Measurements from ENCODE around the gene SYNGR2.

Gene SYNGR2

DNA sequence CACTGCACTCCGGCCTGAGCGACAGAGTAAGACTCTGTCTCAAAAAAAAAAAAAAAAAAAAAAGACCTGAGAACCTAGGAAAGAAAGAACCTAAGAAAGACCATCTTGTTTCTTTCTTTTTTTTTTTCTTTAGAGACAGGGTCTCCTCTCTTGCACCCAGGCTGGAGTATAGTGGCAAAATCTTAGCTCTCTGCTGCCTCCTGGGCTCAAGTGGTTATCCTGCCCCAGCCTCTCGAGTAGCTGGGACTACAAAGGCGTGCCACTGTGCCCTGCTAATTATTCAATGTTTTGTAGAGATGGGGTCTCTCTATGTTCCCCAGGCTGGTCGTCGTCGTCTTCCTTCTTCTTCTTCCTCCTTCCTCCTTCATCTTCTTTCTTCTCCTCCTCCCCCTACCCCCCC, 37.9 kb downstream of the SYNGR2 start:
- no peak for DNase-seq

DNA sequence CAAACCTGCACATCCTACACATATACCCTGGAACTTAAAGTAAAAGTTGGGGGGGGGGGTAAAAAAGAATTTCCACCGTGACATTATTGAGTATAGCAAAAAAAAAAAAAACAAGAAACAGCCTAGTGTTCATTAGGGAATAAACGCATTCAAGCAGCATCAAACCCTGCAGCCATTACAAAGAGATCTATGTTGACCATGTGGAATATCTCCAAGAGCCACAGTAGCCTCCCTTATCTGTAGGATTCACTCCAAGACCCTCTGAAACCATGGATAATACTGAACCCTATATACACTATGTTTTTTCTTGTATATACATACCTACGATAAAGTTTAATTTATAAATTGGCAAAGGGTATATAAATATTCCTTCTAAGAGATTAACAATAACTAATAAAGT, 40.1 kb downstream of the SYNGR2 start:
- no peak for DNase-seq

DNA sequence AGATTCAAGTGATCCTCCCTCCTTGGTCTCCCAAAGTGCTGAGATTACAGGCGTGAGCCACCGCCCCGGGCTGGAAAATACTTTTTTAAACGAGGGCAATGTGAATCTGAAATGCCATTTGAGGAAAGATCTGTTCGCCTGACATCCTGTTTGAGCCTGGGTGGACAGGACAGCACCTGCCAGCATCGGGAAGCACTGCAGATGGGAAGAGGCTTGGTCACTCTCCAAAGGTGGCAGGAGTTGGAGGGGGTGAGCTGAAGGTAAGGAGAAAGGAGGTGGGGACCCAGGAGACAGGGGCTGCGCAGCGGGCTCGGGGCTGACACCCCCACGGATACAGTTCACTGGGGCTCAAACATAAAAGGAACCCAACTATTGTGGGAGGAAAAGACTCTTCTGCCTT, 41.7 kb downstream of the SYNGR2 start:
- DNase-seq = no peak

DNA sequence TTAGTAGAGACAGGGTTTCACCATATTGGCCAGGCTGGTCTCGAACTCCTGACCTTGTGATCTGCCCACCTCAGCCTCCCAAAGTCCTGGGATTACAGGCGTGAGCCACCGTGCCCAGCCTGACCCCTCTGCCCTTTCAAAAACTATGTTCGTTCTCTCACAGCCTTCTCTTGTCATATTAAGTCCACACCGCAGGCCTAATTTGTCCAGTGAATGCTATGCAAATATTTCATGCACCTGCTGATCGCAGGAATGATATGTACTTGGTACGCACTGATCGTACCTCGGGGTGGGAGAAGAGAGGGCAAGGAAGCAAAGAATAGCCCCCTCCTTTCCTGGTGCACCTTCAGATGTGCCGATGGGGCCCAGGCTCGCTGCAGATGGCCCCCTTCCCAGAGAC, 42.7 kb downstream of the SYNGR2 start:
- no peak for DNase-seq

DNA sequence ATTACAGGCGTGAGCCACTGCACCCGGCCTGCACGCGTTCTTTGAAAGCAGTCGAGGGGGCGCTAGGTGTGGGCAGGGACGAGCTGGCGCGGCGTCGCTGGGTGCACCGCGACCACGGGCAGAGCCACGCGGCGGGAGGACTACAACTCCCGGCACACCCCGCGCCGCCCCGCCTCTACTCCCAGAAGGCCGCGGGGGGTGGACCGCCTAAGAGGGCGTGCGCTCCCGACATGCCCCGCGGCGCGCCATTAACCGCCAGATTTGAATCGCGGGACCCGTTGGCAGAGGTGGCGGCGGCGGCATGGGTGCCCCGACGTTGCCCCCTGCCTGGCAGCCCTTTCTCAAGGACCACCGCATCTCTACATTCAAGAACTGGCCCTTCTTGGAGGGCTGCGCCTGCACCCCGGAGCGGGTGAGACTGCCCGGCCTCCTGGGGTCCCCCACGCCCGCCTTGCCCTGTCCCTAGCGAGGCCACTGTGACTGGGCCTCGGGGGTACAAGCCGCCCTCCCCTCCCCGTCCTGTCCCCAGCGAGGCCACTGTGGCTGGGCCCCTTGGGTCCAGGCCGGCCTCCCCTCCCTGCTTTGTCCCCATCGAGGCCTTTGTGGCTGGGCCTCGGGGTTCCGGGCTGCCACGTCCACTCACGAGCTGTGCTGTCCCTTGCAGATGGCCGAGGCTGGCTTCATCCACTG, 45.8 kb downstream of the SYNGR2 start, which contains the start of gene BIRC5:
Gene BIRC5 (plus strand): TSS at position 238 of the 690 bp plus-strand sequence. CDS start 64 bp downstream, at position 302.
- DNase-seq = peak; percentile 59

DNA sequence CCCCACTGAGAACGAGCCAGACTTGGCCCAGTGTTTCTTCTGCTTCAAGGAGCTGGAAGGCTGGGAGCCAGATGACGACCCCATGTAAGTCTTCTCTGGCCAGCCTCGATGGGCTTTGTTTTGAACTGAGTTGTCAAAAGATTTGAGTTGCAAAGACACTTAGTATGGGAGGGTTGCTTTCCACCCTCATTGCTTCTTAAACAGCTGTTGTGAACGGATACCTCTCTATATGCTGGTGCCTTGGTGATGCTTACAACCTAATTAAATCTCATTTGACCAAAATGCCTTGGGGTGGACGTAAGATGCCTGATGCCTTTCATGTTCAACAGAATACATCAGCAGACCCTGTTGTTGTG, 46.3 kb downstream of the SYNGR2 start:
- no peak for DNase-seq

DNA sequence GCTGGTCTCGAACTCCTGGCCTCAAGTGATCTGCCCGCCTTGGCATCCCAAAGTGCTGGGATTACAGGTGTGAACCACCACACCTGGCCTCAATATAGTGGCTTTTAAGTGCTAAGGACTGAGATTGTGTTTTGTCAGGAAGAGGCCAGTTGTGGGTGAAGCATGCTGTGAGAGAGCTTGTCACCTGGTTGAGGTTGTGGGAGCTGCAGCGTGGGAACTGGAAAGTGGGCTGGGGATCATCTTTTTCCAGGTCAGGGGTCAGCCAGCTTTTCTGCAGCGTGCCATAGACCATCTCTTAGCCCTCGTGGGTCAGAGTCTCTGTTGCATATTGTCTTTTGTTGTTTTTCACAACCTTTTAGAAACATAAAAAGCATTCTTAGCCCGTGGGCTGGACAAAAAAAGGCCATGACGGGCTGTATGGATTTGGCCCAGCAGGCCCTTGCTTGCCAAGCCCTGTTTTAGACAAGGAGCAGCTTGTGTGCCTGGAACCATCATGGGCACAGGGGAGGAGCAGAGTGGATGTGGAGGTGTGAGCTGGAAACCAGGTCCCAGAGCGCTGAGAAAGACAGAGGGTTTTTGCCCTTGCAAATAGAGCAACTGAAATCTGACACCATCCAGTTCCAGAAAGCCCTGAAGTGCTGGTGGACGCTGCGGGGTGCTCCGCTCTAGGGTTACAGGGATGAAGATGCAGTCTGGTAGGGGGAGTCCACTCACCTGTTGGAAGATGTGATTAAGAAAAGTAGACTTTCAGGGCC, 51.2 kb downstream of the SYNGR2 start:
- no peak for DNase-seq
